ENCODE measurements around the gene FTCD.
A peak's percentile ranks its signal among the peaks of the same experiment; 100 is the strongest.
"Not testable (repeated sequence)": the region's sequence is repeated elsewhere in the genome, so short reads cannot be mapped to it uniquely, and the experiment has no call there.

Gene FTCD

GRCh38 chr21:46155514-46156377 is at the start of gene FTCD:
Gene FTCD (minus strand): TSS chr21:46155579. CDS start chr21:46155523, 56 bp downstream.
- no peak for DNase-seq (ENCODE audit: low read depth in 2 of 2)

DNA sequence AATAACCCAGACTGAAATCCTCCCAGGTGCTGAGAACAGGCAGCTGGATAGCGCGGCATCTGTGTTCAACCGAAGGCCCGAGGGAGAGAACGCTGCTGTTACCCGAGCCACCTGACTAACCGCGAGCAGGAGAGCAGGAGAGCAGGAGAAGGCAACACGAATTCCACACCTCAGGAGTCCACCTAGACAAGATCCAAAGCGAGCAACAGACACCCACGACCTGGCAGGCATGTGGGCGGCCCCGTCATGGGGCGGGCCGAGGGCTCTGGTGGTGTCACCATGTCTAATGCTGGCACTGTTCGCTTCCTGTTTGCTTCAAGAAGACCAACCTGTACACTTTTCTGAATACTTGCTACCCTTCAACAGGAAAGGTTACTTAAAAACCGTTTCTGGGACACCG is 49.8 kb upstream of the FTCD start:
- DNase-seq (ENCODE audit: low read depth in 2 of 2) = no peak

GRCh38 chr21:46203203-46203600 is 47.8 kb upstream of the FTCD start:
- DNase-seq (ENCODE audit: low read depth in 2 of 2) = no peak

DNA sequence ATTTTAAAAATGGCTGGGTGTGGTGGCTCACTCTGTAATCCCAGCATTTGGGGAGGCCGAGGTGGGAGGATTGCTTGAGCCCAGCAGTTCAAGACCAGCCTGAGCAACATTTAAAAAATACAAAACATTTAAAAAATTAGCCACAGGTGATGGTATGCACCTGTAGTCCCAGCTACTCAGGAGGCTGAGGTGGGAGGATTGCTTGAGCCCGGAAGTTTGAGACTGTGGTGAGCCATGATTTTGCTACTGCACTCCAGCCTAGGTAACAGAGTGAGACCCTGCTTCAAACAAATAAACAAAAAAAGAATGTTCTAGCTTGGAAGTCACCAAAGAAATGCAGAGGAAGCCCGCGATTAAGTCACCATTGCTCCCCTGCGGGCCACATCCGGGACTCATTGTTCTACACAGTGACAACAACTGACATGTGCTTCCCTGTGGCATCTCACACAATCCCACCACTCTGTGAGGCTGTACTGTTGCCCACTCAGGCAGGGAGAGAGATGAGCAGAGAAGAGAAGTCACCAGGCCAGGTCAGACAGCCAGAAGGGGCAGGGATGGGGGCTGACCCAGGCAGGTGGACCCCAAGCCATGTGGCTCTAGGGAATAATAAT is 47.3 kb upstream of the FTCD start:
- no peak for DNase-seq (ENCODE audit: low read depth in 2 of 2)

- DNase-seq (ENCODE audit: low read depth in 2 of 2) = not testable (repeated sequence)
Observed at GRCh38 chr21:46200877-46201803, 45.8 kb upstream of the FTCD start.

GRCh38 chr21:46199436-46200373 is 44.3 kb upstream of the FTCD start:
- no peak for DNase-seq (ENCODE audit: low read depth in 2 of 2)

GRCh38 chr21:46196733-46197132 is 41.4 kb upstream of the FTCD start:
- no peak for DNase-seq (ENCODE audit: low read depth in 2 of 2)

- no peak for DNase-seq (ENCODE audit: low read depth in 2 of 2)
Observed at GRCh38 chr21:46195595-46196195, 40.3 kb upstream of the FTCD start.

- DNase-seq (ENCODE audit: low read depth in 2 of 2) = no peak
Observed at GRCh38 chr21:46194374-46195334, 39.3 kb upstream of the FTCD start.

DNA sequence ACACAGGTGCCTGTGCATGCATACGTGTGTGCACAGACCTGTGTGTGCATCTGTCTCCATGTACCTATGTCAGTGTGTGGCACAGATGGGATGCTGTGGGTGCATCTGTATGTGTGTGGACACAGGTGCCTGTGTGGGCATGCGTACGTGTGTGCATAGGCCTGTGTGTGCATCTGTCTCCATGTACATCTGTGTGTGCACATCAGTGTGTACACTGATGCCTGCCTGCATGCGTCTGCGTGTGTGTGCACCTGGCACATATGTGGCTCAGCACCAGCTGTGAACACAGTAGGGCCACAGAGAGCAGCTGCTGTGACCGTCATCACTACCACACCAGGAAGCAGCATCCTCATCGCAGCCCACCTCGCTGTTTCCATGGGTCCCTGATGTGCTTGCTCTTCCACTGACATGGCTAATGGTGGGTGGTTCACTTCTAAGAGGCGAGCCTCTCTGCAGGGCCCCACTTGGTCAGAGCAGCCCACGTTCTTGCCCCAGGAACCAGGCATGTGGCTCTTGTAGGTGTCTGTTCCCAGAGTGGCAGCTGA is 38.5 kb upstream of the FTCD start:
- DNase-seq (ENCODE audit: low read depth in 2 of 2) = no peak

DNA sequence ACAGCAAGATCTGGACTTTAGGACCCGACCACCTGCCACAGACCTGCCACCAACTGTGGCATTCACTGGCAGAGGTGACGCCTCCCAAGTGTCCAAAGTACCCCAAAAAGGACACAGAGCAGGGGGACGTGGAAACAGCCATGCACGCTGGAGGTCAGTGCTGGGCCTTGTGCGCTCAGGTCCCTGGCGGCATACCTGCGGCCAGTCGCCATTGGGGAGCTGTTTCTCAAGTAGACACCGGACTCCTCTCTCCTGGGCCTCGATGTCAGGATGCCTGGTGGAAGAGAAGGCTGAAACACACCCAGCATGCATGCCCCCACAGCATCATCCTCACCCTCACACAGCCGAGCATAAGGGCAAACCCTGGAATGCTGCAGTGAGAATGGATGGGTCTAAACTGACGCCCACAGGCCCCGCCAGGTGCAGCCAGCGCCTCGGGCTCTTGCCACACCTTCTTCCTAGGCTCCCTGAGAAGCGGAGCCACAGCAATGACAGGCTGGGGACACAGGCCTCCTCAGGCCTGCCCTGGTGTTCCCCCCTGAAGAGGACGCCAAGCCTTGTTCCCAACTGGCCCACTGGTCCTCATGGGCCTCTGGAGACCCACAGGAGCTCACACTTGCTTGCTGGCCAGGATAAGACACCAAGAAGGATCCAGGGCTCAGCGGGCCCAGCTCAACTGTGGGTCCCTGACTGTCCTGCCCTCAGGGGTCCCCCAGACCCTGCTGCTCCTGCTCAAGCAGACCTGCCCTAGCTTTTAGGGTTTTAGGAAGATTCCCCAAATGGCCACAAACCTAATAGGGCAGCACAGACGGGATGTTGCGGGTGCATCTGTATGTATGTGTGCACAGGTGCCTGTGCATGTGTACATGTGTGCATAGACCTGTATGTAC is 36.6 kb upstream of the FTCD start:
- no peak for DNase-seq (ENCODE audit: low read depth in 2 of 2)

DNA sequence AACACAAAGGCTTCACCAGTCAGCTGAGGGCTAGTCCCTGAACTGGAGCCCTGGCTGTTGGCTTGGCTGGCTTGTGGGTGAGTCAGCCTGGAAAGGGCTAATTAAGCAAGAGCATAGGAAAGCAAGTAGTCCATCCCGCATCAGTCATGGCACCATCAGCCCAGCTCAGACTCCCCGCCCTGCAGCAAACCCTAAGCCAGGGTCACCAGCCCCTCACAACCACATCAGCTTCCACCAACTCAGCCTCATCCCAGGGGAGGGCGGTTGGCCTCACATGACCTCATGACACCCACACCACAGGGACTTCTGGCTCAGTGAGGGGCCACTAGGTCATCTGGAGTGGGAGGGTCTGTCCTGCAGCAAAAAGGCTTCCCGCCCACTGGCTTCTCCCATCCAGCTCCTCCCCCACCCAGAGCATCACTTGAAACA is 35.9 kb upstream of the FTCD start:
- DNase-seq (ENCODE audit: low read depth in 2 of 2) = peak in 1 of 2 experiments; percentile 10

GRCh38 chr21:46190491-46191131 is 35.2 kb upstream of the FTCD start:
- DNase-seq (ENCODE audit: low read depth in 2 of 2) = no peak

GRCh38 chr21:46189959-46190490 is 34.6 kb upstream of the FTCD start:
- no peak for DNase-seq (ENCODE audit: low read depth in 2 of 2)

DNA sequence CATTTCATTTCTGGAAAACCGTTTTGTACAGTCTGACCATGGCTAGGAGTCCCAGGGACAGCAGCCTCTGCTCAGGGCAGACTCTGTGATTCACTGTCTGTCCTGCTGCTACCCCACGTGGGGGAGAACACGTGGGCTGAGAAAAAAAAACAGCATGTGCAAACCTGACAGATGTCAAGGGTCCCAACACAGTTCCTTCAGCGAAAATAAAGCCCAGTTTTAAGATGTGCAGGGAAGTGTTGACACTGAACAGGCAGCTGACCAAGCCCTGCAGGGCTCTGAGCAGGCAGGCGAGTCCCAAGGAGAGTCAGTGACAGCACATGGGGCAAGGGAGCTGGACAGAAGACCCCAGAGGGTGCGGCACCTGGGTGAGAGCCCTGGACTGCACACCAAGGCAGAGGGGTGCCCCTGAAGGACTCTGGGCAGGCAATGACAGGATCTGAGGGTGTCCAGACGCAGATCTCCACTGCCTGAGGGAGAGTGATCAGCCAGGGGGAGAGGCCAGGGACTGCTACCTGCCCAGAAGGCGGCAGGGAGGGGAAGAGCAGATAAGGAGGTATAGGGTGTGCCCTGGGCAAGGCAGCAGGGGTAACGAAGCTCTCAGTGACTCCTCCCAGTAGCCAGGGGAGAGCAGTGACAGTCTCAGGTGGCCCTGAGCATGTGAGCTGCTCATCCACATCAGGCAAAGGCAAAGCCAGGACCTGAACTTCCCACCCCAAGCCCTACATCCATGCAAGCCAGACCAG is 34.0 kb upstream of the FTCD start:
- no peak for DNase-seq (ENCODE audit: low read depth in 2 of 2)

Measured in fibroblast of skin of left biceps (primary cell).